ENCODE measurements around the gene PSMB2.

DNA sequence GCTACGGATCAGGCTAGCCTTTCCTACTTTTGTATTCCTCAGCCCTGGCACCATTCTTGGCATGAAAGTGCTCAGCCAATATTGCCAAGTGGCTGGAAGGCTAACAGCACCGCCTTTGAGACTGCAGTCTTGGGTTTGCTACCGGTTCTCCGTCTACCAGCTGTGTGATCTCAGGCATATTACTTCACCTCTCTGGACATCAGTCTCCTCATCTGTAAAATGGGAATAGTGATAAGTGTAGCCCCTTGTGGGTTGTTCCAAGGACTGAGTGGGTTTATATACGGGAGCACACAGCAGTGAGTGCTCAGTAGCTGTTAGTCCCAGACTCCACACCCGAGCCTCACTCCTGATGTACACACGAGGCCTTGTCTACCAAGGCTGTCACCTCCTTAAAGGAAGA lies 54.5 kb downstream of the PSMB2 start:
- TF ChIP-seq EZH2 (IDR thresholded peaks at IDR 0.05; ENCODE audit: borderline replicate concordance, low read depth, low read length, severe bottlenecking) = no peak
- TF ChIP-seq, protein P1, sequence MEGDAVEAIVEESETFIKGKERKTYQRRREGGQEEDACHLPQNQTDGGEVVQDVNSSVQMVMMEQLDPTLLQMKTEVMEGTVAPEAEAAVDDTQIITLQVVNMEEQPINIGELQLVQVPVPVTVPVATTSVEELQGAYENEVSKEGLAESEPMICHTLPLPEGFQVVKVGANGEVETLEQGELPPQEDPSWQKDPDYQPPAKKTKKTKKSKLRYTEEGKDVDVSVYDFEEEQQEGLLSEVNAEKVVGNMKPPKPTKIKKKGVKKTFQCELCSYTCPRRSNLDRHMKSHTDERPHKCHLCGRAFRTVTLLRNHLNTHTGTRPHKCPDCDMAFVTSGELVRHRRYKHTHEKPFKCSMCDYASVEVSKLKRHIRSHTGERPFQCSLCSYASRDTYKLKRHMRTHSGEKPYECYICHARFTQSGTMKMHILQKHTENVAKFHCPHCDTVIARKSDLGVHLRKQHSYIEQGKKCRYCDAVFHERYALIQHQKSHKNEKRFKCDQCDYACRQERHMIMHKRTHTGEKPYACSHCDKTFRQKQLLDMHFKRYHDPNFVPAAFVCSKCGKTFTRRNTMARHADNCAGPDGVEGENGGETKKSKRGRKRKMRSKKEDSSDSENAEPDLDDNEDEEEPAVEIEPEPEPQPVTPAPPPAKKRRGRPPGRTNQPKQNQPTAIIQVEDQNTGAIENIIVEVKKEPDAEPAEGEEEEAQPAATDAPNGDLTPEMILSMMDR (IDR thresholded peaks at IDR 0.05; ENCODE audit: borderline replicate concordance, extremely low read depth, low read length, poor library complexity, severe bottlenecking) = no peak
